ENCODE measurements around the gene IVL.

- peak; percentile 82 for TF ChIP-seq CTCF (conservative IDR thresholded peaks at IDR 0.05; ENCODE audit: low read length)
- no peak for TF ChIP-seq EZH2phosphoT487 (IDR thresholded peaks at IDR 0.05; ENCODE audit: borderline replicate concordance)
Observed at GRCh38 chr1:152870831-152871730, 37.3 kb upstream of the IVL start.
